GM18870 (cell line): ENCODE data around the gene GINS1.

Experiments
- ATAC-seq: cut with Tn5 transposase; IDR thresholded peaks from one replicate; pipeline ENCODE4 v1.9.1; 2021; ENCODE audit warnings: moderate library complexity; ENCODE audit not compliant: unreplicated experiment

Gene GINS1

GRCh38 chr20:25476106-25477013 lies 68.9 kb downstream of the GINS1 start:
- ATAC-seq = no peak

DNA sequence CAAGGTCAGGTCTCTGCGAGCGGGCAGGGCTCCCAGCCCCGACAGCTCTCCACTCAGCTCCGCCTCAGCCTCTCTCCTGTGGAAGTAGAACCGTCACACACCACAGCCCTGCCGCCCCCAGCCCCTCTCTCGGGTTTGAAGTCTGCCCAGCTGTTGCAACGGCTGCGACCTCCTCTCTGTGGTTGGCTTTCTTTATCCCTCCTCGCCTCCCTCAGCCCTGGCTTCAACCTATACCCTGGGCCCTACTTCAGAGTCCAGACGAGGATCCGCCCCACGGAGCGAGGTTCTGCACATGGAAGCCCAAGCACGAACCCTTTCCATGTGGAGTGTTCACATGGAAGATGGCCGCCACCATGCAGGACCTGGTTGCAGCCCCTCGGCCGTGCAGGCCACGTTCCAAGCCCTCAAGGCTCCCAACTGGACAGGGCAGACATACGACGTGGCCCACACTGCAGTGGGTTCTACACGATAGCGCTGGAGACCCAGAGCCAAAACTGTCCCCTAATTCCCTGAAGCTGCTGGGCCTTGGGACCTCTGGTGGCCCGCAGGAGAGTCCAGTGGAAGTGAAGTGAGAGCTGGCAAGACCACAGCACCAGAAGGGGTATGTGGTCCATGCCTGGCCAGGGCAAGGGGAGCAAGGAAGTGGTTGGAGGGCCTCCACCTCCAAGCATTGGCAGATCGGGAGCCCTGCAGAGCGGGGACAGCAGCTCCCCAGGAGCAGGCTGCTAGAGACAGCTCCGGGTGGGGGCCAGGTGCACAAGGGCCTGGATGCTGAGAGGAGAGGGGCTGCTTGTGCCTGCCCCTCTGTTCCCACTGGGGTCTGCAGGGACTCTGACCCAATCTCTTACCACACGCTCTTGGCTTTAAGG lies 69.8 kb downstream of the GINS1 start:
- ATAC-seq = no peak

GRCh38 chr20:25478889-25479568 lies 71.6 kb downstream of the GINS1 start:
- no peak for ATAC-seq

DNA sequence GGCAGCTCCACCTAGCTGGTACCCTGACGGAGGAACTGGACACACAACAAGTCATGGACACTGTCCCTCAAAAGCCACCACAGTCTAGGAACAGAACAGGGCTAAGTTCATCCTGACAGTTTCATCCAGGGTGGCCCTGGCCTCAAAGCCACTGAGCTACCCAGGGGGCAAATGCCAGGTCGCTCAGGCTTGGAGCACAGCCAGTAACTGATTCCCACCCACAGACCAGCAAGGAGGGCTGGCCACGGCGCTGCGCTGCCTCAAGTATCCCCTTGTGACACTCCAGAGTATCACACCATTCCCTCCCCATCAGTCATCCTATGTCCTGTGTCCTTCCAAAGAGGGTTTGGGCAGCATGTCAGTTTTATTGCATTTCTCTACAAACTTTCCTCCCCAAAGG lies 72.2 kb downstream of the GINS1 start:
- ATAC-seq = no peak

DNA sequence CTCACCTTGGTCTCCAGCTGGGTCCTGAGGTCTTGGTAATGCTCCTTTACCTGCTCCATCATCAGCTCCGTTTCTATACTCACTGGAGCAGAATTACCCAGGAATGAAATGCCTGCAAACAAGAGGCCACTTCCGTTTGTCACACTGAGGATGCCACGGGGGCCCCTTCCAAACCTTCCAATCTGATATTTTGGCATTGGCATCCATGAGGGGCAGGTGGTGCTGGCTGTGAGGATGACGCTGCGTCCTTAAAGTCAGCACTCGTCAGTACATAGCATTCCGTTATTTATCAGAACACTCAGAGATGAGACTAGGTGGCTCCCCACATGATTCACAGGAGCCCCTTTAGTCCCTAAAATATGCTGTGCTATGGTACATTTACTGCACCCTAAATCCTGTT lies 72.7 kb downstream of the GINS1 start:
- ATAC-seq = no peak

- ATAC-seq = no peak
These were observed 73.3 kb downstream of the GINS1 start for GRCh38 chr20:25480797-25481196.

- ATAC-seq = no peak
These were observed 73.9 kb downstream of the GINS1 start for GRCh38 chr20:25481235-25481917.

- ATAC-seq = no peak
These were observed 74.4 kb downstream of the GINS1 start for GRCh38 chr20:25481918-25482253.

DNA sequence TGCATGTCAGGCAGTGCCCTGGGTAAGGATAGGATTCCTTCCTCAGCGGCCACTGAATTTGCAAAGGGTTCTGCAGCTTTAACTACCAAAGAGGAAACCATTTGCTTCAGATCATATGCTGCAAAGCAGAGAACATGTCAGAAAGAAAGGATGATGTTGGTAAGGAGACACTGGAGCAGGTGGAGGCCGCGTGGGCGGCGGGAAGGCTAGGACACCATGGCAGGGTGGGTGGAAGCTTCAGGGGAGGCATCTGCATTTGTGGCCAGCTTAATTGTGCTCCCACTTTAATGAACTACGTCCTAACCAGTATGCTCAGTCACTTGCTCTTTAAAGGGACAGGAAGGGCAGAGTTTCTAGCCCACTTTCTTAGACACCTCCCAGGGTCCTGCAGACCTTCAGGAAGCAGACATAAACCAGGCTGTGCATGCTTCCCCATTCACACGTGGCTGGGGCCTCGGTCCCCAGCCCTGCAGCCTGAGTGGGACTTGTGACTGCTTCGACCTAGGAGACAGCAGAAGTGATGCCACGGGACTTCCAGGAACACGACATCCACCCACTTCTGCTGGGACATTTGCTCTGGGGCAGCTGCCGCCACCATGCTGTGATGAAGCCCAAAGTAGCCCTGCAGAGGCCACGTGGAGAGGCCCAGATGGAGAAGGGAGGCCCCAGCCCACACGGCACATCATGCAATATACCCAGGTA lies 76.1 kb downstream of the GINS1 start:
- ATAC-seq = no peak

- ATAC-seq = no peak
These were observed 76.9 kb downstream of the GINS1 start for GRCh38 chr20:25484224-25484846.

- no peak for ATAC-seq
These were observed 77.5 kb downstream of the GINS1 start for GRCh38 chr20:25484911-25485511.

DNA sequence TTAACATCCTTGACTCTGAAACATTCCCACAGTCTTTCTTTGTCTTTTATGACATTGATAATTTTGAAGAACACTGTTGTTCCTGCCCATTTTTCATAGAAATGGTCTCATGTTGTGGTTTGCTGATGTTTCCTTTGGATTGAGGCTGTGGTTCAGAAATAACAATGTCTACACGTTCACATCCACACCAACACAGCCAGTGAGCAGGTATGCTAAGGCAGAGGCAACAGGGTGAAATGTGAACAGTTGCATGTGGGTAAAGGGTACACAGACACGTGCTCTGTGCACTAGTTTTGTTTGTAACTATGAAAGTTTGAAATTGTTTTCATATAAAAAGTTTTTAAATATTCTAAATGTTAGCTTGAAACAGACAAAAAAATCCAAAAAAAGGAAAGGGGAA lies 78.4 kb downstream of the GINS1 start:
- no peak for ATAC-seq

DNA sequence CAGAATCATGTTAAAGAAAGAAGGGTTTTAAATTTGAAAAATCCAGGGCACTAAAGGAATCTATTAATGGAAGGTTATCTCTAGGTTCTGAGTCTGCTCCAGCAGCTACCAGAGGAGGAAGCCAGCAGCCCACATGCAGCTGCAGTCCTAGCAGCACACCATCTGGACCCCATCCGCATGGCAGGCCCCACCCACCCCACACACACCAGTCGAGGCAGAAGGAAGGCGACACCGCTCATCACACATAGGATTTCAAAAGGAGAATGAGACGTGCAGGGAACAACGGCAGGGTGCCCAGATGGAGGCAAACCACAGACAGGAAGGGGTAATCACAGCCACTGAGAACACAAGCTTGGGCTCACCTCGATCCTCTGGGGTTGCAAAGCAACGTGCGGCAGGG lies 78.9 kb downstream of the GINS1 start:
- no peak for ATAC-seq

GRCh38 chr20:25487306-25487705 lies 79.8 kb downstream of the GINS1 start:
- no peak for ATAC-seq

GRCh38 chr20:25487975-25488374 lies 80.5 kb downstream of the GINS1 start:
- no peak for ATAC-seq

DNA sequence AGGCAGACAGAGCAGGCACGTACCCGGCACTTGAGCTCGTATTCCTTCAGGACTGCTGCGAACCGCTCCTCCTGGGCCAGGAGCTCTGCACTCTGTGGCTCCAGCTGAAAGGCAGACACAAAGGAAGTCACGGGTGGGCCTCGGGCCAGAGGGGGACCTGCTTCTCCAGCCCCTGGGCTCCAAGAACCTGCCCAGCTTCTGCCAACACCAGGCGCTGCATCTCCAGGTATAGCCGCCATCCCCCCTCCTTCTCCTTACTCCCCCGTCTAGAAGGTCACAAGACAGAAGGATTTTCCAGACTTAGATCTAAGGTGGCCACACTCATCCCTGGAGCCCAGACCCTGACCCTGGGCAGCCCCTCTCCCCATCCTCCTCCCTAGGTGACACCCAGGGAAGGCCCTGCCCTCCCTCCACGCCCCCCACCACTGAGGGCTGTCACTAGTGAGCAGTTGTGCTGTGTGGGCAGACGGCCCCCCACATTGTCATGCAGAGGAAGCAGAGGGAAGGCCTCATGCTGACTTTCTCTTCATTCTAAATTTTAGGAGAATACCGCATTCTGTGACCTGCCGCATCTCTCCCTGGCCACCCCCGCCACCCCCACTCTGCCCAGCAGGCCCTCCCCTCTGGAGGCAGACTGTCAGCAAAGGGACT lies 81.9 kb downstream of the GINS1 start:
- ATAC-seq = no peak

DNA sequence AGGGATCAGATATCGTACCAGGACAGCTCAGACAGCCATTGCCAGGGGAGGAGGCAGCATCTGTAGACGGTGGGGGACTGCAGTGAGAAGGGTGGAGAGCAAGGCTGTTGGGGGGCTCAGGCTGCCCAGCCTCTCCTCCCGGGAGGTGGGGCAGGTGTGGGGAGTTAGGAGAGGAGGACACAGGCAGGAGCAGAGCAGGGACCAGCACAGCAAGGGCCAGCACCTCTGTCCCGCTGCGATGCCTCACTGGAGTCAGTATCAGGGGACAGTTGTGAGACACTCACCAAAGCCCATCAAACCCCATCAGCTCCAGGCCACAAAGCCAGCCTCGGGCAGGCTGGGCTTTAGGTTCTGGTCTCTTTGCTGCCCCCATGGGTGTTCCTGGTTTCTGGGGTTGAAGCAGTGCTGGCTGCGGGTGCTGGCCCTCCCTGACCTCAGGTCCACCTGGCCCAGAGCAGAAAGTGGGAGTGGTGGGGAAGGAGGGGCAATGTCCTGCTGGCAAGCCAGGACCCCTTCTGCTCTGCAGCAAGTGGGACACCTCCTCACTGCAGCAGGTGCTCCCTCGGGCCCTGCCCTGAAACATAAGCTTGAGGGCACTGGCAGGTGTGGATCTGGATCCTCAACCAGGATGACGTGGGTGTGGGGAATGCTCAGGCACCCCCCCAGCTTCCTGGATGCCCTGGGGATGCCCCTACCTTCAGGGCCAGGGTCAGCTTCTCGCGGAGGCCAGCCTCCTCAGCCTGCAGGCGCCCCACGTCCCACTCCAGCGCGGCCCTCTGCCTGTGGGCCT lies 83.4 kb downstream of the GINS1 start:
- no peak for ATAC-seq

DNA sequence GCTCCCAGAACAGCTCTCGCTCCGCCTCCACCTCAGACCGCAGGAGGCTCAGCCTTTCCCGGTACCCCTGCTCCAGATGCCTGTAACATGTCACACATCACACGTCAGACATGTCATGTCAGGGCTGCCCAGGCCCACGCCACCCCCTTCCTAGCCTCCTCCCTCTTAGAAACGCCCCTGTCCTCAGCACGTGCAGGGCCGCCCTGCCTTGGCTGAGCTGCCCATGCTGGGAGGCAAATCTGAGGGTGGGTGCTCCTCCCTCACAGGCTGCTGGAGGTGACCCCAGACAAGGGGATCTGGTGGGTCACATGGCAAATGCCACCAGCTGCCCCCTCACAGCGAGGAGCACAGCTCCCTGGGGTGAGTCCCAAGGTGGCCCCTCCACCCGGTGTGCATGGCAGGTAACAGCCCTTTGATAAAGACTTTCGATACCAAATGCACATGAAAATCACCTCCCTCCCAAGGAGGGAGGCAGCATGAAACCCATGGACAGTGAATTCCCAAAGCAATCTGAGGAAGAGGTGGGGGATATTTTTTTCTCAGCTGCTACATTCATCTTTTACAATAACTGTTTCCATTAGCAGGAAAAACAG lies 84.1 kb downstream of the GINS1 start:
- ATAC-seq = no peak
